ENCODE results near the gene SCO2. TPM values are rescaled to one million over a fixed set of nuclear protein-coding genes. Genes with fewer than 3 reads are reported as not detected.
A peak's percentile ranks its signal among the peaks of the same experiment; 100 is the strongest.
"Not testable (repeated sequence)": the region's sequence is repeated elsewhere in the genome, so short reads cannot be mapped to it uniquely, and the experiment has no call there.

The SCO2 gene
- total RNA-seq, 1 donor from 2014 or later, result 1.9 TPM

- intact Hi-C loops (cut with DNase I), result no loop called here
- ATAC-seq (no peak), DNase-seq (ENCODE audit: low spot score) (no peak)
Measured at GRCh38 chr22:50535113-50535512, 9.7 kb upstream of the SCO2 start.

GRCh38 chr22:50533856-50534711, 8.7 kb upstream of the SCO2 start:
- intact Hi-C loops (cut with DNase I); ATAC-seq; DNase-seq (ENCODE audit: low spot score): not testable (repeated sequence)

- DNase-seq (ENCODE audit: low spot score) (no peak), ATAC-seq (no peak)
- intact Hi-C loops (cut with DNase I), result no loop called here
Measured at GRCh38 chr22:50532824-50533796, 7.7 kb upstream of the SCO2 start.

GRCh38 chr22:50531962-50532674, 6.7 kb upstream of the SCO2 start:
- intact Hi-C loops (cut with DNase I), result no loop called here
- DNase-seq (ENCODE audit: low spot score) (peak; percentile 88), ATAC-seq (peak; percentile 56)

GRCh38 chr22:50531546-50531961, 6.2 kb upstream of the SCO2 start:
- DNase-seq (ENCODE audit: low spot score) (peak; percentile 78), ATAC-seq (peak; percentile 17)
- intact Hi-C loops (cut with DNase I), result no loop called here

- peak; percentile 92 for DNase-seq (ENCODE audit: low spot score)
- intact Hi-C loops (cut with DNase I), result no loop called here
- peak; percentile 68 for ATAC-seq
Measured at GRCh38 chr22:50530877-50531545, 5.6 kb upstream of the SCO2 start.

- DNase-seq (ENCODE audit: low spot score) (no peak), ATAC-seq (peak; percentile 1)
- intact Hi-C loops (cut with DNase I), result no loop called here
Measured at GRCh38 chr22:50530580-50530876, 5.1 kb upstream of the SCO2 start.

- intact Hi-C loops (cut with DNase I), result no loop called here
- peak; percentile 35 for ATAC-seq
- DNase-seq (ENCODE audit: low spot score), result peak; percentile 89
Measured at GRCh38 chr22:50529897-50530579, 4.6 kb upstream of the SCO2 start, which contains the start of gene TYMP. Gene TYMP (minus strand): TSS chr22:50530012. CDS start chr22:50529709, 303 bp downstream.

- intact Hi-C loops (cut with DNase I), result no loop called here
- DNase-seq (ENCODE audit: low spot score) (peak; percentile 84), ATAC-seq (no peak)
Measured at GRCh38 chr22:50529416-50529896, 4.1 kb upstream of the SCO2 start.

GRCh38 chr22:50528682-50529415, 3.5 kb upstream of the SCO2 start:
- no peak for ATAC-seq
- DNase-seq (ENCODE audit: low spot score), result no peak
- intact Hi-C loops (cut with DNase I), result no loop called here

GRCh38 chr22:50527921-50528681, 2.7 kb upstream of the SCO2 start:
- ATAC-seq, result no peak
- no peak for DNase-seq (ENCODE audit: low spot score)
- intact Hi-C loops (cut with DNase I), result no loop called here

GRCh38 chr22:50526834-50527801, 1.7 kb upstream of the SCO2 start:
- intact Hi-C loops (cut with DNase I), result no loop called here
- peak; percentile 11 for ATAC-seq
- DNase-seq (ENCODE audit: low spot score), result peak; percentile 79

- peak; percentile 18 for ATAC-seq
- intact Hi-C loops (cut with DNase I), result no loop called here
- DNase-seq (ENCODE audit: low spot score), result peak; percentile 92
Measured at GRCh38 chr22:50526108-50526833, 873 bp upstream of the SCO2 start.

- ATAC-seq, result no peak
- intact Hi-C loops (cut with DNase I), result loop anchor here (1.0 kb wide), 1 partner anchor 15 kb away; no protein-coding TSS in a partner anchor
- DNase-seq (ENCODE audit: low spot score), result no peak
Measured at GRCh38 chr22:50525858-50526107, 385 bp upstream of the SCO2 start.

- no peak for DNase-seq (ENCODE audit: low spot score)
- intact Hi-C loops (cut with DNase I), result loop anchor here (1.0 kb wide), 1 partner anchor 16 kb away; no protein-coding TSS in a partner anchor
Measured at GRCh38 chr22:50524676-50525103, 708 bp downstream of the SCO2 start.

More at GRCh38 chr22:50524676-50525103, 708 bp downstream of the SCO2 start:
- no peak for ATAC-seq
